Epidermal melanocyte (primary cell): Measurements from ENCODE around the gene MEGF6.

Experiments
- DNase-seq: peaks from one replicate; pipeline ENCODE4 v3.0.0; 2011; ENCODE audit warnings: low spot score; ENCODE audit not compliant: insufficient read length

MEGF6 gene

GRCh38 chr1:3490046-3490745 lies 121.1 kb downstream of the MEGF6 start:
- DNase-seq, result no peak

GRCh38 chr1:3488432-3488831 lies 122.9 kb downstream of the MEGF6 start:
- no peak for DNase-seq

GRCh38 chr1:3485016-3485415 lies 126.3 kb downstream of the MEGF6 start:
- DNase-seq, result no peak

GRCh38 chr1:3483801-3484444 lies 127.4 kb downstream of the MEGF6 start:
- peak; percentile 63 for DNase-seq

- DNase-seq, result no peak
Measured at GRCh38 chr1:3483380-3483779, 127.9 kb downstream of the MEGF6 start.

GRCh38 chr1:3482378-3482849 lies 128.9 kb downstream of the MEGF6 start:
- no peak for DNase-seq

- DNase-seq, result no peak
Measured at GRCh38 chr1:3481836-3482375, 129.4 kb downstream of the MEGF6 start.

- no peak for DNase-seq
Measured at GRCh38 chr1:3481046-3481445, 130.3 kb downstream of the MEGF6 start.

GRCh38 chr1:3480369-3480719 lies 131.0 kb downstream of the MEGF6 start:
- DNase-seq, result no peak

GRCh38 chr1:3479511-3480368 lies 131.6 kb downstream of the MEGF6 start:
- no peak for DNase-seq

GRCh38 chr1:3478187-3478586 lies 133.1 kb downstream of the MEGF6 start:
- DNase-seq, result no peak

GRCh38 chr1:3477241-3477995 lies 133.9 kb downstream of the MEGF6 start:
- DNase-seq, result no peak

GRCh38 chr1:3476666-3477065 lies 134.6 kb downstream of the MEGF6 start:
- no peak for DNase-seq

- no peak for DNase-seq
Measured at GRCh38 chr1:3475839-3476573, 135.3 kb downstream of the MEGF6 start.

- no peak for DNase-seq
Measured at GRCh38 chr1:3474421-3474820, 136.9 kb downstream of the MEGF6 start.

GRCh38 chr1:3474016-3474415 lies 137.3 kb downstream of the MEGF6 start:
- DNase-seq, result no peak

GRCh38 chr1:3473381-3473844 lies 137.9 kb downstream of the MEGF6 start:
- peak; percentile 42 for DNase-seq

GRCh38 chr1:3472906-3473305 lies 138.4 kb downstream of the MEGF6 start:
- no peak for DNase-seq

- DNase-seq, result no peak
Measured at GRCh38 chr1:3472088-3472850, 139.0 kb downstream of the MEGF6 start.
